ENCODE data around the gene ADGRL2. TPM values are rescaled to one million over a fixed set of nuclear protein-coding genes. Genes with fewer than 3 reads are reported as not detected.

The ADGRL2 gene
- polyA plus RNA-seq, 3 donors = not detected

- H3K4me1 ChIP-seq (ENCODE audit: control insufficient read depth in 1 of 2, insufficient read depth in 2 of 2, low read length in 2 of 2) = no peaks in the 10 kb centered on the region
- no peaks in the 10 kb centered on the region for H3K27me3 ChIP-seq (ENCODE audit: control insufficient read depth in 2 of 2, insufficient read depth in 2 of 2, low read length in 2 of 2)
- H3K4me3 ChIP-seq (replicated peaks in 1 of 3; ENCODE audit: low read depth in 2 of 3, low read length in 3 of 3) = no peak overlapping the region
- no peaks in the 10 kb centered on the region for H3K9me3 ChIP-seq (replicated peaks in 1 of 2; ENCODE audit: control insufficient read depth in 1 of 2, insufficient read depth in 1 of 2, low read length in 2 of 2)
- H3K27ac Mint-ChIP-seq = no peak overlapping the region
- DNase-seq = no peak
- H2AFZ ChIP-seq (ENCODE audit: insufficient read depth, low read depth, low read length, poor library complexity, severe bottlenecking) = no peak overlapping the region
- intact Hi-C loops (cut with micrococcal nuclease) = no loop called here
- no peaks in the 10 kb centered on the region for H3K79me2 ChIP-seq (ENCODE audit: insufficient read depth, low read length)
- no peaks in the 10 kb centered on the region for H3K36me3 Mint-ChIP-seq
- no peak overlapping the region for H3K4me3 Mint-ChIP-seq
- H4K20me1 ChIP-seq (ENCODE audit: insufficient read depth, low read length) = no peaks in the 10 kb centered on the region
- no CpG with 5 or more reads among the region's 1 CpG for WGBS (ENCODE audit: insufficient coverage)
- no peak for TF ChIP-seq CTCF (IDR thresholded peaks at IDR 0.05)
- no peak overlapping the region for H3K4me2 ChIP-seq (replicated peaks; ENCODE audit: extremely low read depth, low read length, poor library complexity, severe bottlenecking)
- H3K36me3 ChIP-seq (replicated peaks in 1 of 2; ENCODE audit: control insufficient read depth in 1 of 2, insufficient read depth in 2 of 2, low read length in 2 of 2) = no peaks in the 10 kb centered on the region
- H3K9ac ChIP-seq (ENCODE audit: insufficient read depth, low read length, poor library complexity, severe bottlenecking) = no peak overlapping the region
- peaks cover 0 to 1% (median 0%) of the 10 kb centered on the region in 7 donors for H3K9me3 Mint-ChIP-seq
- H3K27ac ChIP-seq (ENCODE audit: low read depth in 1 of 2, low read length in 2 of 2) = no peak overlapping the region
- peaks cover 0 to 2% (median 0%) of the 10 kb centered on the region in 3 donors for H3K27me3 Mint-ChIP-seq (ENCODE audit: low read depth in 3 of 3)
- no peaks in the 10 kb centered on the region for H3K4me1 Mint-ChIP-seq
Measured at GRCh38 chr1:81873946-81874345, 73.2 kb downstream of the ADGRL2 start.

- H3K4me1 ChIP-seq (ENCODE audit: control insufficient read depth in 1 of 2, insufficient read depth in 2 of 2, low read length in 2 of 2) = no peaks in the 10 kb centered on the region
- H3K79me2 ChIP-seq (ENCODE audit: insufficient read depth, low read length) = no peaks in the 10 kb centered on the region
- H3K9me3 ChIP-seq (replicated peaks in 1 of 2; ENCODE audit: control insufficient read depth in 1 of 2, insufficient read depth in 1 of 2, low read length in 2 of 2) = no peaks in the 10 kb centered on the region
- TF ChIP-seq CTCF (IDR thresholded peaks at IDR 0.05) = no peak
- Mint-ChIP-seq H3K9me3 (peaks cover 0 to 1% (median 0%) of the 10 kb centered on the region in 7 donors), H3K4me1 (no peaks in the 10 kb centered on the region), H3K36me3 (no peaks in the 10 kb centered on the region), H3K27ac (no peak overlapping the region), H3K27me3 (ENCODE audit: low read depth in 3 of 3) (peaks cover 0 to 2% (median 0%) of the 10 kb centered on the region in 3 donors), H3K4me3 (no peak overlapping the region)
- no peaks in the 10 kb centered on the region for H3K36me3 ChIP-seq (replicated peaks in 1 of 2; ENCODE audit: control insufficient read depth in 1 of 2, insufficient read depth in 2 of 2, low read length in 2 of 2)
- H3K4me2 ChIP-seq (replicated peaks; ENCODE audit: extremely low read depth, low read length, poor library complexity, severe bottlenecking) = no peak overlapping the region
- no peak overlapping the region for H2AFZ ChIP-seq (ENCODE audit: insufficient read depth, low read depth, low read length, poor library complexity, severe bottlenecking)
- H3K9ac ChIP-seq (ENCODE audit: insufficient read depth, low read length, poor library complexity, severe bottlenecking) = no peak overlapping the region
- DNase-seq = no peak
- no CpG with 5 or more reads among the region's 1 CpG for WGBS (ENCODE audit: insufficient coverage)
- H3K27ac ChIP-seq (ENCODE audit: low read depth in 1 of 2, low read length in 2 of 2) = no peak overlapping the region
- intact Hi-C loops (cut with micrococcal nuclease) = no loop called here
- H3K27me3 ChIP-seq (ENCODE audit: control insufficient read depth in 2 of 2, insufficient read depth in 2 of 2, low read length in 2 of 2) = no peaks in the 10 kb centered on the region
- H3K4me3 ChIP-seq (replicated peaks in 1 of 3; ENCODE audit: low read depth in 2 of 3, low read length in 3 of 3) = no peak overlapping the region
- no peaks in the 10 kb centered on the region for H4K20me1 ChIP-seq (ENCODE audit: insufficient read depth, low read length)
Measured at GRCh38 chr1:81874461-81874860, 73.7 kb downstream of the ADGRL2 start.

All from CD14-positive monocyte (primary cell).